Fibroblast of lung (primary cell): ENCODE data around the gene KAT7.

ENCODE experiments used
- EZH2 ChIP-seq: IDR thresholded peaks from 2 replicates; pipeline ENCODE4 v1.5.1; 2012; ENCODE audit warnings: low read length, control low read depth, mild to moderate bottlenecking; ENCODE audit errors: missing control alignments
- TF ChIP-seq, protein P1 (sequence below), 2 donors: IDR thresholded peaks in 1 of 2; conservative IDR thresholded peaks in 1 of 2; 1 replicate in 1 of 2; 2 replicates in 1 of 2; pipeline ENCODE4 v1.5.1; 2011 to 2012; ENCODE audit warnings: low read length in 2 of 2, control low read depth in 1 of 2, inconsistent platforms in 1 of 2, low read depth in 1 of 2, mild to moderate bottlenecking in 1 of 2

DNA sequence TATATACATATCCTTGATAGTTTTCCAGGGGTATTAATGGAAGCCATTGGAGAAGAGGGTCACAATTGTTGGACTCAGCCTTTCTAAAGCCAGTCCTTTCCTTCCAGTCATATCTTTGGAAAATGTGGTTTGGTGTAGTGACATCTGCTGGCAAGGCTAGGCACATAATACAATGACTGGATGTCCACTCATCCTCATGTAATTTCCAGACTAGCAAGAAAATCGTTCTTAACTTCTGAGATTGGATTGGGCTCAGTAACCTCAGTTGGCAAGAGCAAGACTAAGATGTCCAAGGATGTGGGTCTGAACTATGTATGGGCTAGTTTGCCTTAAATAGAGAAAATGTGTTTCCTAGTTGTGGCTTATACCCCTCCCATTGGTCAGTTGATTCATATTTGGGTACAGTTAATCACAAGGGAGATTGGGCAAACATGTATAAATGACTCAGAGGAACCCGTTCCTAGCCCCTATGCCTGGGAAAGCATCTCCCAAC lies 8.7 kb upstream of the KAT7 start:
- TF ChIP-seq, protein P1, sequence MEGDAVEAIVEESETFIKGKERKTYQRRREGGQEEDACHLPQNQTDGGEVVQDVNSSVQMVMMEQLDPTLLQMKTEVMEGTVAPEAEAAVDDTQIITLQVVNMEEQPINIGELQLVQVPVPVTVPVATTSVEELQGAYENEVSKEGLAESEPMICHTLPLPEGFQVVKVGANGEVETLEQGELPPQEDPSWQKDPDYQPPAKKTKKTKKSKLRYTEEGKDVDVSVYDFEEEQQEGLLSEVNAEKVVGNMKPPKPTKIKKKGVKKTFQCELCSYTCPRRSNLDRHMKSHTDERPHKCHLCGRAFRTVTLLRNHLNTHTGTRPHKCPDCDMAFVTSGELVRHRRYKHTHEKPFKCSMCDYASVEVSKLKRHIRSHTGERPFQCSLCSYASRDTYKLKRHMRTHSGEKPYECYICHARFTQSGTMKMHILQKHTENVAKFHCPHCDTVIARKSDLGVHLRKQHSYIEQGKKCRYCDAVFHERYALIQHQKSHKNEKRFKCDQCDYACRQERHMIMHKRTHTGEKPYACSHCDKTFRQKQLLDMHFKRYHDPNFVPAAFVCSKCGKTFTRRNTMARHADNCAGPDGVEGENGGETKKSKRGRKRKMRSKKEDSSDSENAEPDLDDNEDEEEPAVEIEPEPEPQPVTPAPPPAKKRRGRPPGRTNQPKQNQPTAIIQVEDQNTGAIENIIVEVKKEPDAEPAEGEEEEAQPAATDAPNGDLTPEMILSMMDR (conservative IDR thresholded peaks at IDR 0.05 in 1 of 2, IDR thresholded peaks at IDR 0.05 in 1 of 2; ENCODE audit: low read depth in 1 of 2, low read length in 2 of 2) = peak; percentile 56 to 71
- no peak for TF ChIP-seq EZH2
